ENCODE results near the gene CCDC200. TPM values are rescaled to one million over a fixed set of nuclear protein-coding genes. Genes with fewer than 3 reads are reported as not detected.

The CCDC200 gene
- polyA plus RNA-seq, 1 of the 3 experiments (the other 2 are of a cell fraction): not detected

GRCh38 chr17:43213545-43213944 lies 14.9 kb downstream of the CCDC200 start (continued):
- TF ChIP-seq REST (IDR thresholded peaks at IDR 0.05; ENCODE audit: low read depth, low read length) (no peak), EZH2phosphoT487 (IDR thresholded peaks at IDR 0.05; ENCODE audit: borderline replicate concordance, low read depth) (no peak), POLR2AphosphoS5 (IDR thresholded peaks at IDR 0.05; ENCODE audit: low read depth, low read length) (no peak), FOXM1 (IDR thresholded peaks at IDR 0.05; ENCODE audit: low read depth) (no peak)

GRCh38 chr17:43212641-43213490 lies 15.6 kb downstream of the CCDC200 start:
- no peaks in the 10 kb centered on the region for H3K27me3 ChIP-seq (ENCODE audit: insufficient read depth)
- H3K4me2 ChIP-seq: no peak overlapping the region
- WGBS (ENCODE audit: low lambda C conversion rate): 89% methylated on average over 5 of the region's 7 CpGs
- no peak overlapping the region for H3K9ac ChIP-seq
- no peak overlapping the region for H3K4me3 ChIP-seq (ENCODE audit: low read depth in 2 of 2, low read length in 1 of 2)
- TF ChIP-seq SMC3 (IDR thresholded peaks at IDR 0.05; ENCODE audit: low read depth, low read length) (no peak), TCF12 (IDR thresholded peaks at IDR 0.05) (no peak)
- no peak for DNase-seq
- no peak overlapping the region for H3K27ac ChIP-seq (ENCODE audit: low read depth in 2 of 2, low read length in 1 of 2)
- no peak overlapping the region for H2AFZ ChIP-seq (ENCODE audit: low read depth)
- peaks cover 20 to 33% of the 10 kb centered on the region in 2 experiments for H3K36me3 ChIP-seq (replicated peaks in 1 of 2; ENCODE audit: control insufficient read depth in 1 of 2, insufficient read depth in 2 of 2, low read length in 1 of 2)
- ChIA-PET POLR2A (no interaction called here), CTCF (no interaction called here)
- H3K9me2 ChIP-seq: no peaks in the 10 kb centered on the region
- H3F3A ChIP-seq (replicated peaks; ENCODE audit: insufficient read depth): peaks cover 9% of the 10 kb centered on the region
- H3K9me3 ChIP-seq: no peaks in the 10 kb centered on the region
- no peaks in the 10 kb centered on the region for H3K4me1 ChIP-seq (ENCODE audit: control insufficient read depth in 1 of 2, insufficient read depth in 2 of 2, low read depth in 1 of 2, low read length in 1 of 2)
- H3K79me2 ChIP-seq (ENCODE audit: insufficient read depth): no peaks in the 10 kb centered on the region
- no peaks in the 10 kb centered on the region for H4K20me1 ChIP-seq (ENCODE audit: insufficient read depth)

GRCh38 chr17:43211480-43212402 lies 16.7 kb downstream of the CCDC200 start, which contains the start of gene TMEM106A:
TSS of gene TMEM106A (plus strand) at chr17:43211875. CDS start at chr17:43213042, 1,167 bp downstream.
- Histone ChIP-seq H3K4me1 (ENCODE audit: control insufficient read depth in 1 of 2, insufficient read depth in 2 of 2, low read depth in 1 of 2, low read length in 1 of 2) (no peaks in the 10 kb centered on the region), H3K27ac (ENCODE audit: low read depth in 2 of 2, low read length in 1 of 2) (no peak within 1 kb of the TSS), H3K36me3 (replicated peaks in 1 of 2; ENCODE audit: control insufficient read depth in 1 of 2, insufficient read depth in 2 of 2, low read length in 1 of 2) (peaks cover 23 to 37% of the 10 kb centered on the region in 2 experiments), H3K9me2 (no peaks in the 10 kb centered on the region), H2AFZ (ENCODE audit: low read depth) (no peak within 1 kb of the TSS), H3F3A (replicated peaks; ENCODE audit: insufficient read depth) (peaks cover 9% of the 10 kb centered on the region), H3K79me2 (ENCODE audit: insufficient read depth) (no peaks in the 10 kb centered on the region), H3K4me2 (no peak within 1 kb of the TSS), H3K27me3 (ENCODE audit: insufficient read depth) (no peaks in the 10 kb centered on the region), H3K4me3 (ENCODE audit: low read depth in 2 of 2, low read length in 1 of 2) (no peak within 1 kb of the TSS), H4K20me1 (ENCODE audit: insufficient read depth) (no peaks in the 10 kb centered on the region), H3K9ac (no peak within 1 kb of the TSS), H3K9me3 (no peaks in the 10 kb centered on the region)
- DNase-seq: no peak
- 82% methylated on average over 51 of the region's 54 CpGs for WGBS (ENCODE audit: low lambda C conversion rate)
- POLR2A ChIA-PET: interaction anchor here (1.1 kb wide), 1 partner anchor 40 kb away, joined by 3 read pairs; no protein-coding TSS in a partner anchor
- TF ChIP-seq, protein P1, sequence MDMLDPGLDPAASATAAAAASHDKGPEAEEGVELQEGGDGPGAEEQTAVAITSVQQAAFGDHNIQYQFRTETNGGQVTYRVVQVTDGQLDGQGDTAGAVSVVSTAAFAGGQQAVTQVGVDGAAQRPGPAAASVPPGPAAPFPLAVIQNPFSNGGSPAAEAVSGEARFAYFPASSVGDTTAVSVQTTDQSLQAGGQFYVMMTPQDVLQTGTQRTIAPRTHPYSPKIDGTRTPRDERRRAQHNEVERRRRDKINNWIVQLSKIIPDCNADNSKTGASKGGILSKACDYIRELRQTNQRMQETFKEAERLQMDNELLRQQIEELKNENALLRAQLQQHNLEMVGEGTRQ (IDR thresholded peaks at IDR 0.05; ENCODE audit: borderline replicate concordance, low read depth, low read length): no peak
- TF ChIP-seq CHD2 (IDR thresholded peaks at IDR 0.05; ENCODE audit: low read length, partially characterized antibody) (no peak), FOXM1 (IDR thresholded peaks at IDR 0.05; ENCODE audit: low read depth) (no peak), POLR2AphosphoS5 (IDR thresholded peaks at IDR 0.05; ENCODE audit: low read depth, low read length) (0 out of 2 replicates have a peak, but pooled peaks have one; percentile 9)
- TF ChIP-seq, protein P2, sequence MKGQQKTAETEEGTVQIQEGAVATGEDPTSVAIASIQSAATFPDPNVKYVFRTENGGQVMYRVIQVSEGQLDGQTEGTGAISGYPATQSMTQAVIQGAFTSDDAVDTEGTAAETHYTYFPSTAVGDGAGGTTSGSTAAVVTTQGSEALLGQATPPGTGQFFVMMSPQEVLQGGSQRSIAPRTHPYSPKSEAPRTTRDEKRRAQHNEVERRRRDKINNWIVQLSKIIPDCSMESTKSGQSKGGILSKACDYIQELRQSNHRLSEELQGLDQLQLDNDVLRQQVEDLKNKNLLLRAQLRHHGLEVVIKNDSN (IDR thresholded peaks at IDR 0.05; ENCODE audit: borderline replicate concordance, low read depth): no peak
- CTCF ChIA-PET: interaction anchor here (2.0 kb wide), 1 partner anchor 11 kb away, joined by 6 read pairs; no protein-coding TSS in a partner anchor

All from SK-N-SH (cell line).